Measurements from ENCODE around the gene PPP1R12C.
"Not testable (repeated sequence)": the region's sequence is repeated elsewhere in the genome, so short reads cannot be mapped to it uniquely, and the experiment has no call there.

PPP1R12C gene

DNA sequence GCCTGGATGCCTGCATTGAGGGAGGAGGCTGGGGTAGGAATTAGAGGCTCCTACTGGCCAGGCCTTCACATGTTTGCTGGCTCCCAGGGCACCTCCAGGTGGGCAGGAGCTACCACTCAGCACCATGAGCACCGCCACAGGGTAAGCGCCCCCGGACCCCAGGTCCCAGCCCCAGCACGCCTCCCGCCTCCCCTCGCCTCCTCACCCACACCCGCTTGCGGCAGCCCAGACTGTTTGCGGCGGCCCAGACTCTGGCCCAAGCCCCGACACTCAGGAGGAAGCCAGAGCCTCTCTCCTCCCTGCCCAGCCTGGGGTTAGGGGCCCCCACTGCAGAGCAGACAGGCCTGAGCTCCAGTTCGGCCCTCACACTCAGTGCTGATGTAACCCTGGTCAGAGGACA, 41.1 kb downstream of the PPP1R12C start:
- no peak for DNase-seq (ENCODE audit: low read depth)

DNA sequence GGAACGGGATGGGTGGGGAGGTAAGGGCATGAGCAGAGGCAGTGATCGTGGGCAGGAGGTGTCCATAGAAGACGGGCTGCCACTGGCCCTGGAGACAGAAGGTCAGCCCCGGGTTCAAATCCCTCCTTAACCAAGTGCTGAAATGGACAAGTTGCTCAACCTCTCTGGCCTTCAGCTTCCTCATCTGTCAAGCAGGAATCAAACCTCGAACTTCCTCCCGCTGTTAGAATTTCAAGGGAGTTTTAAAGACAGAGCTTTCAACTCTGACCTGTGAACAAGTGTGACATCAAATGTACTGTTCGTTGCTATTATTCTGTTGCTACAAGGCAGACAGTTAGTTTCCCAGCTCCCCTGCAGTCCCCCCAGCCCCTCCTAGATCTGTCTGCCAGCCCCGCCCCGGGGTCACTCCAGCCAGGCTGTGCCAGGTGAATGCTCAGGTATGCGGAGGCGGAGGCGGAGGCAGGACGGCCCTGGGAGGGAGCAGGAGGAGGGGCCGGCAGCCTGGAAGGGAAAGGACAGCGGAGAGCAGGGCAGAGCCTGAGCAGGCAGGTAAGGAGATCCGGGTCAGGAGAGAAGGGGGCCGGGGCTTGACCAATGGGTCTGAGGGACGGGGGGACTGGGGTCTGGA, 42.0 kb downstream of the PPP1R12C start, which contains the start of gene EPS8L1:
Gene EPS8L1 (plus strand): TSS at position 499 of the 628 bp plus-strand sequence. CDS start 576 bp downstream, outside the sequence.
- DNase-seq (ENCODE audit: low read depth) = no peak

DNA sequence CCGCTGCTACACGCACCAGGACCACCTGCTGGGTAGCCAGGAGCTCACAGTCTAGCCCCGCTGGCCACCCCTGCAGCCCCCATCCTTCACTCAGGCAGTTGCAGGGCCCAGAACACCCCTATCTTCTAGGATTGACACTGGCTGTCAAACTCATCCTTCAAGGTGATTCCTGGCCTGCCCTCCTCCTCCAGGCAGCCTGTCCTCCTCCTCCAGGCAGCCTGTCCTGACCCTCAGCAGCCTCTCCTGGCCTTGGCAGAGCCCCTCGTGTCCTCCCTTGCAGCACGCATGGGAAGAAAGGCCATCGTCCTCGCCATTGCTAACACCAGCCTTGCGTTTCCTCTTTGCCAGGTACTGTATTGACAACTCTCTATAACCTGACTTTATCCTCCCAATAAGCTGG, 45.5 kb downstream of the PPP1R12C start:
- no peak for DNase-seq (ENCODE audit: low read depth)

DNA sequence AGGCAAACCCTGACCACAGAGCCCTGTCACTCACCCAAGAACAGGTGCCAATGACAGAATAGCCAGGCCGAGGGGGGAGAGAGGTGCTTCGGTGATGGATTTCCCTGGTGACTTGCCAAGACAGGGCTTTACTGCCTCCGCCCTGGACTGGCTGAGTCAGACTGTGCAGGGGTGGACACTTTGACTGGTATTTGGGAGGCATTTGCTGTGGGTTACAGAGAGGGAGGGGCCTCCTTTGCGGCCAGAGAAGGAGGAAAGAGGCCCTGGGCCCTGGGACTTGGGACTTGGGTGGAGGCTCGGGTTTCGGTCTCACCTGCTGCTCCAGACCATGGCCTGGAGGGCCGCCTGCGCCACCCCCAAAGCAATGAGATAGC, 46.3 kb downstream of the PPP1R12C start:
- no peak for DNase-seq (ENCODE audit: low read depth)

DNA sequence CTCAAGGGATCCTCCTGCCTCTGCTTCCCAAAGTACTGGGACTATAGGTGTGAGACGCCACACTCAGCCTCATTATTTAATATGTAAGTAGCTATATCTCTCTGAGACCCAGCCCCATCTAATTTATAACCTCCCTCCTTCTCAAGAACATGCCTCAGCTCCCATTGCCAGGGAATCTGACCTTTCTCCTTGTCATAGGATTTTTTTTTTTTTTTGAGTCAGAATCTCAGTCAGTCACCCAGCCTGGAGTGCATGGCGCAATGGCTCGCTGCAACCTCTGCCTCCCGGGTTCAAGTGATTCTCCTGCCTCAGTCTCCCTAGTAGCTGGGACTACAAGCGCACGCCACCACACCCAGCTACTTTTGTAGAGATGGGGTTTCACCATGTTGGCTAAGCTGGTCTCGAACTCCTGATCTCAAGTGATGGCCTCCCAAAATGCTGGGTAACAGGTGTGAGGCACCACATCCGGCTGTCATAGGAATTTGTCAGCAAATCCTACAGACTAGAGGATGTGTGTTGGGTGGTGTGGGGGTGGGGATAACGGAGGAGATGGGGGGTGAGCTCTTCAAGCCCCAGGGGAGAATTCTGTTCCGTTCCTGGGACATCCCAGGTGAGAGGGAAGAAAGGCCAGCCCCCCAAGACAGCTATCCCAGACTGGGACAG, 46.8 kb downstream of the PPP1R12C start:
- DNase-seq (ENCODE audit: low read depth) = no peak

DNA sequence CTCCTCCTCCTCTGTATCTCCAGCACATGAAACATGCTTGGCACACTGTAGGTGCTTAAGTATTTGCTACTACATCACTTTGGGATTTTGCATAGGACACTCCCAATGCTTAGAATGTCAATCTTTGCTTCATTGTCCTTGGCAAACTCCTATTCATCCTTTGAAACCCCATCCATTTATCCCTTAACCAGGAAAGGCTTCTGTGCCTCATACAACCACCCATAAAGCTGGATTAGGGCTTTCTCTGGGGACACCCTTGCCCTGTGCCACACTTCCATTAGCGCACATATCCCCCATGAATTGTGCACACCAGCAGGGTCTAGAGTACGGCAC, 47.6 kb downstream of the PPP1R12C start:
- no peak for DNase-seq (ENCODE audit: low read depth)

DNA sequence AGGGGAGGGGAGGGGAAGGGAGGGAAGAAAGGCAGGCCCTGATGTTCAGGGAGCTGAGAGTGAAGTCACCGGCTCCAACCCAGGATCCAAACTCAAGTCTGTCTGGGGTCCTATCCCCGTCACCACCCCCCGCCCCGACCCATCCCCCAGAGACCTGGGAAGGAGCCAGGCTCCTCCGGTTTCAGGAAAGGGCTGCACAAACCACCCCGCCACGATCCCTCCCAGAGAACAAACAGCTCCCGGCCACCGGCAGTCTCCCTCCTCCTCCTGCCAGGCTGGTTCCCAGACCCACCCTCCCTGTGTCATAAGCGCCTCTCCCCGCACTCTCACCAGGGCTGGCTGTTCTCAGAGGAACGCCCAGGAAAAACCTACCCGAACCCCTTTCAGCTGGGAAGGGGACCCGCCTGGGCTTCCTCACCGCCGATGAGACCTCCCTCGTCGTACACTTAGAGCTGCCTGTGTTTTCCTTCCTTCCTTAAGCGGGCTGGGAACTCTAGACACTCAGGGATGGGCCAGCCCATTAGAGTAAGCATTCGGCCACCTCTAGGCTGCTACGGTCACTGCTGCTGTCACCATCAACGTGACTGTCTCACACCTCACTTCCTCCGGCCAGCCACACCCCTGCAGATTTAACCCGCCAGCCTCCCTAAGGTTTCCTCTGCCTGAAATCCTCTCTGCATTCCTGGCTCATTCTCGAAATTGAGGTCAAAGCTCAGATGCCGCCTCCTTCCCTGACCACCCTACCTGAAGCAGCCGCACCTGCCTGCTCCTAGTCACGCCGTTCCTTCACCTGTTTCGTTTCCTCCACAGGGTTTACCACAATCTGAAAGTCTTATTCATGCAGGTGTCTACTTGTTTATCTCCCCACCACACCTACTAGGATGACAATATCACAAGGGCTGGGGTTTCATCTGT, 48.2 kb downstream of the PPP1R12C start:
- no peak for DNase-seq (ENCODE audit: low read depth)

DNA sequence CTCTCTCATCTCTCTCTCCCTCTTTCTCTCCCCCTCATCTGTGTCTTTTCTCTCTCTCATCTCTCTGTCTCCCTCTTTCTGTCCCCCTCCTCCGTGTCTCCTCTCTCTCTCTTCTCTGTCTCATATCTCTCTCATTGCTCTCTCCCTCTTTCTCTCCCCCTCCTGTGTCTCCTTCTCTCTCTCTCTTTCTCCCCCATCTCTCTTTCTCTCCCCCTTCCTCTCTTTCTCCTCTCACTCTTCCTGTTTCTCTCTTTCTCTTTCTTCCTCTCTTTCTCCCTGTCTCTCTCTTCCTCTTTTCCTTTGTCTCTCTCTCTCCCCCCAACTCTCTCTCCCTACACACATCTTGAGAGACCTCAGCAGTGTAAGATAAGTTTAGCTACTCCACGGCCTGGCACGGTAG, 49.6 kb downstream of the PPP1R12C start:
- no peak for DNase-seq (ENCODE audit: low read depth)

DNA sequence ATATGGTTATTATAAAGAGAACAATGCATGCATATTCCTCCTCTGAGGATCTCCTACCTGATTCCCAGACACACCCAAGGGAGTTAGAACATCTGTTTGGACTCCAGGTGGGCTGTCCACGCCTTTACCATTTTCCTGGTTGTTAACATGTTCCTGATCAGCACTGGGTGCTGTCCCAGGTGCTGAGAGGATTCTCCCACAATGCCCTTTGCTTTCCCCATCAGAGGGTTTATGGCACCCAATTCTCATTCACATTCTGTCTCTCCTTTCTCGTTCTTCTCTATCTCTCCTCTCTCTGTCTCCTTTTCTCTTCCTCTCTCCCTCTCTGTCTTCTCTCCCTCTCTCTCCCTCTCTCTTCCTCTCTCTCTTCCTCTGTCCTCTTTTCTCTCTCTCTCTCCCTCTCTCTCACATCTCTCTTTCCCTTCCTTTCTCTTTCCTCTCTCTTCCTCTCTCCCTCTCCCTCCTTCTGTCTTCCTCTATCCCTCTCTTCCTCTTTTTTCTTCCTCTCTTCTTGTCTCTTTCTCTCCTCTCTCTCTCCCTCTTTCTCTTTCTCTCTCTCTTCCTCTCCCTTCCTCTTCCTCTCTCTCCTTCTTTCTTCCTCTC, 51.2 kb downstream of the PPP1R12C start:
- DNase-seq (ENCODE audit: low read depth) = no peak

DNA sequence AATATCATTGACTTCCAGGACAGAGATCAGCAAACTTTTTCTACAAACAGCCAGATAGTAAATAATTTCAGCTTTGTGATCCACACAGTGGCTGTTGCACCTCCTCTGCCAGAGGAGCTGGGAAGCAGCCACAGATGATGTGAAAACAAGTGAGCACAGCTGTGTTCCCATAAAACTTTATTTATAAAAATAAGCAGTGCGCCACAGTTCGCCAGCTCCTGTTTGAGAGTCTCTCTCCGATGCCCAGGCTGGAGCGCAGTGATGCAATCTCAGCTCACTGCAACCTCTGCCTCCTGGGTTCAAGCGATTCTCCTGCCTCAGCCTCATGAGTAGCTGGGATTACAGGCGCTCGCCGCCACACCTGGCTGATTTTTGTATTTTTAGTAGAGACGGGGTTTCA, 51.9 kb downstream of the PPP1R12C start:
- not testable (repeated sequence) for DNase-seq (ENCODE audit: low read depth)

DNA sequence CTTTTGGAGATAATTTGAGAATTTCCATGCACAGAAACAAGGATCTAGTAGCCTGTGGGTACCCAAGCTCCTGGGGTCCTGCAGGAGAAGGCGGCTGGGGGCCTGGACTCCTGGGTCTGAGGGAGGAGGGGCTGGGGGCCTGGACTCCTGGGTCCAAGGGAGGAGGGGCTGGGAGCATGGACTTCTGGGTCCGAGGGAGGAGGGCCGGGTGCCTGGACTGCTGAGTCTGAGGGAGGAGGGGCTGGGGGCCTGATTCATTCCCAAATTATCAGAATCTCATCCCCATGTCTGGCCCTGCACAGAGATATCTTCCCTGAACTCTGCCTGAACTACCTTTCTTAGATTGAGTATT, 54.0 kb downstream of the PPP1R12C start:
- DNase-seq (ENCODE audit: low read depth) = no peak

DNA sequence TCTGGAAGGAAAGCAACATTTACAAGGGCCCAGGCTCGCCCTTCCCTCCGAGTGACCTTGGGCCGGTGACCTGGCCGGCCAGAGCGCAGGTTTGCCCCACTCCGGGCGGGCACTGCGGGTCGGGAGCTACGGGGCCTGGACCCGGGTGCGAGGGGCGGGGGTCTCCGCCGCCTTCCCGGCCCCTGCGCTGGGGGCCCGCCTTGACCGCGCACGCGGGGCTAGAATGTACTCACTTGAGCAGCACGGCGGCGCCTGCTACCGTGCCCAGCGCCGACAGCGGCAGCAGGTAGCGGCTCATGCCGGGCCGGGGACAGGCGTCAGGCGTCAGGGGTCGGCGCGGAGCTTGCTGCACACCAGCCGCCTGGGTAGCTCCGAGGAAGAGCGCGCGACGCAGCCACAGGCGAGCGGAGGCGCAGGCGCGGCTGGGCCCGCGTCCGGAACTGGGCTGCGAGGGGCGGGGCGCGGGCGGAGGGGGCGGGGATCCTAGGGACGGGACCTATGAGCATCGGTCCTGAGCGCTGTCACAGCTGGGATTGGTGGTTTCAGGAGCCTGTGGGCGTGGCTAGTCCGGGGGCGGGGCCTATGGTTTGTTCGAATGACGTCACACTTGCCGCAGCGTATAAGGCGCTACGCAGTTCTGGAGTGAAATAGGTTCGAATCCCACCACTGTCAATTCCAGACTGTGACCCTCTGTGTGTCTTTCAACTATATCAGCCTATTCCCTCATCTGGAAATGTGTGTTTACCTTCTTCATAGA, 54.5 kb downstream of the PPP1R12C start, which contains the start of gene RDH13:
Gene RDH13 (minus strand): TSS at position 414 of the 757 bp plus-strand sequence. CDS start 116 bp downstream, at position 298.
- peak; percentile 99 for DNase-seq (ENCODE audit: low read depth)

DNA sequence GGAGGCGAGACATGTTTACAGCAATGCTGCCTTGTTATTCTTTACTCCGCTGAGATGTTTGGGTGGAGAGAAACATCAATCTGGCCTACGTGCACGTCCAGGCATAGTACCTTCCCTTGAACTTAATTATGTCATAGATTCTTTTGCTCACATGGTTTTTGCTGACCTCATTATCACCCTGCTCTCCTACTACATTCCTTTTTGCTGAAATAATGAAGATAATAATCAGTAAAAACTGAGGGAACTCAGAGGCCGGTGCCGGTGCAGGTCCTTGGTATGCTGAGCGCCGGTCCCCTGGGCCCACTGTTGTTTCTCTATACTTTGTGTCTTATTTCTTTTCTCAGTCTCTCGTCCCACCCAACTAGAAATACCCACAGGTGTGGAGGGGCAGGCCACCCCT, 57.1 kb downstream of the PPP1R12C start:
- DNase-seq (ENCODE audit: low read depth) = not testable (repeated sequence)

DNA sequence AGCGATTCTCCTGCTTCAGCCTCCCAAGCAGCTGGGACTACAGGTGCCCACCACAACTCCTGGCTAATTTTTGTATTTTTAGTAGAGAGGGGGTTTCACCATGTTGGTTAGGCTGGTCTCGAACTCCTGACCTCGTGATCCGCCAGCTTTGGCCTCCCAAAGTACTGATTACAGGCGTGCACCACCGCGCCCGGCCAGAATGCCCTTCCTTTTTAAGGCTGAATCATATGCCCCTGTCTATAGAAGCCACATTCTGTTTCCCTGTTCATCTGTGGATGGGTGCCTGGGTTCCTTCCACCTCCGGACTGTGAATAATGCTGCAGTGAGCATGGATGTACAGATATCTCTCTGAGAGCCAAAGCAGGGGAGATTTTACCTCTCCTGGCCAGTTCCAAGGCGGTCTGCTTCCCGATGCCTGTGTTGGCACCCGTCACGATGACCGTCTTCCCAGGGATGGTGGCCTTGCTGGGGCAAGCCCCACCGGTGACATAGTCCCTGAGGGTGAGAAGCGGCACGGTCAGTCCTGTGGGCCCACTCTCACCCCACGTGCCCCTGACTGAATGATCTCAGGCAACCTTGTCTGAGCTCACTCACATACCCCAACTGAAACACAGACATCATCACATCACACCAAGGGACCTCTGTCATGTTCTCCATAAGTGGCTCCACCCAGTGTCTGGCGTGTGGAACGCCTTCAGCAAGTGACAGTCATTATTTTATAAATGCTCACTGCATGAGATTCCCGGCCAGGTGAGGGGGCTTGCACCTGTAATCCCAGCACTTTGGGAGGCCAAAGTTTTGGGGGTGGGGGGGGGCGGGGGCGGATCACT, 58.4 kb downstream of the PPP1R12C start:
- no peak for DNase-seq (ENCODE audit: low read depth)

DNA sequence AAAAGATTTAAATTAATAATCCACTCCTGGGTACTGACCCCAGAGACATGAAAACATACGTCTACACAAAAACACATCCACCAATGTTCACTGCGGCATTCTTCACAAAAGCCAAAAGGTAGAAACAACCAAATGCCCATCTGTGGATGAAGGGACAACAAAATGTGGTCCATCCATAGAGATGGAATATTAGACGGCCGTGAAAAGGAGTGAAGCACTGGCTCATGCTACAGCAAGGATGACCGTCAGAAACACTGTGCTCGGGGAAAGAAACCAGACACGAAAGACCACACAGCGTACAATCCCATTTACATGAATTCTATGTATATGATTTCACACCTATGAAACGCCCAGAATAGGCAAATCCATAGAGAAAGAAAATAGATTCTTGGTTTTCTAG, 60.6 kb downstream of the PPP1R12C start:
- DNase-seq (ENCODE audit: low read depth) = no peak

DNA sequence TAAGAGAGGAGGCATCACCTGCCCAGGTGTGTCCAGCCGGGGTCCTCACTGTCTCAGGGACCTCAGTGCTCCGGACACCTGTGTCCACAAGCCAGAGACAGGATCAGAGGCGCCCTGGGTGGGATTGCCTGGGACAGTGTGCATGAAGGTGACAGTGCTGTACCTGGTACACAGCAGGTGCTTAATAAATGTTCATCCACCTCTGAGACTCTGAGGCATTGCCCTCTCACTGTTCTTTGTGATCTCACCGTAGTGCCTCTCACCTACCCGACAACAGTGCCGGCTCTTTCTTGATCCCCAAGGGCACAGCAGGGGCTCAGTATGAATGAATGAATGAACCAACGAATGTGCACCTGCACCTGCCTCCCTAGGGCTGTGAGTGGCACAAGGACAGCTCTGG, 63.7 kb downstream of the PPP1R12C start:
- no peak for DNase-seq (ENCODE audit: low read depth)

DNA sequence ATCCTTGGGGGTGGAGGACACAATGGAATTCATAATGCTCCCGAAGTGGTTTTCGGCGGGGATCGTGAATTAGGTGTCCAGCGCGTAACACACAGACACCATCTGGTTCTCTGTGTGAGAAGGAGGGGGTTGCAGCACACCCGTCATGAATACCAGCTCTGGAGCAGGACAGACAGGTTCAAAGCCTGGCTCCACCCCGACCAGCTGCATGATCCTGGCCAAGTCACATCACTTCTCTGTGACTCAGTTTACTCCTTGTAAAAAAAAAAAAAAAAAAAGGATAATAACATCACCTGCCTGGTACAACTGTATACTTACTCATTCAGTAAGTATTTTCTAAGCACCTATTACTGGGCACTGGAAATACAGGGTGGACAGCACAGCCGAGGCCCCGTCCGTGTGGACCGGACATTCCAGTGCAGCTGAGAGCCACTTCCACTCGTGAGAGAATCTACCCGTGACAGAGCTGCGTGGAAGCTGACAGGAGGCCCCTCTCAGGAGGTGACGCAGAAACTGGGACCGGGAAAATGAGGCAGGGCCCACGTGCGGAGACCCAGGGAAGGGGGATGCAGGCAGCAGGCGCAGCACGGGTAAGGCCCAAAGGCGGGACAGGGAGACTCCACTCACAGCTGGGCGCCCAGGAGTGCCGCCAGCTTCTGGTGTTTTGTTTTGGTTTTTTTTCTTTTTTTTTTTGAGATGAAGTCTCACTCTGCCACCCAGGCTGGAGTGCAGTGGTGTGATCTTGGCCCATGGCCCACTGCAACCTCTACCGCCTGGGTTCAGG, 66.5 kb downstream of the PPP1R12C start:
- DNase-seq (ENCODE audit: low read depth) = no peak

DNA sequence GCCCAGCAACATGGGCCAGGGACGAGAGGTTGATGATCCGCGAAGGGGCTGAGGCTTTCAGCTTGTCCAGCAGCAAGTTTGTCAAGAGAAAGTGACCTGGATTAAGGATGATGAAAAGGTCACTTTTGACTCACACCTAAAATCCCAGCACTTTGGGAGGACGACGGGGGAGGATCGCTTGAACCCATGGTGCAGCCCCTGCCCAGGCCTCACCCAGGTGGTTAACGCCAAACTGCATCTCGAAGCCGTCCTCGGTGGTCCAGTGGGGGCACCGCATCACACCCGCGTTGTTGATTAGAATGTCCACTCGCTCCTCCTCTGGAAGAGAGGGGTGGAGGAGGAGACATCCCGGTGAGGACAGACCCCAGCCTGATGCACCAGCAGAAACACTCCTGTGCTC, 69.0 kb downstream of the PPP1R12C start:
- DNase-seq (ENCODE audit: low read depth) = no peak

DNA sequence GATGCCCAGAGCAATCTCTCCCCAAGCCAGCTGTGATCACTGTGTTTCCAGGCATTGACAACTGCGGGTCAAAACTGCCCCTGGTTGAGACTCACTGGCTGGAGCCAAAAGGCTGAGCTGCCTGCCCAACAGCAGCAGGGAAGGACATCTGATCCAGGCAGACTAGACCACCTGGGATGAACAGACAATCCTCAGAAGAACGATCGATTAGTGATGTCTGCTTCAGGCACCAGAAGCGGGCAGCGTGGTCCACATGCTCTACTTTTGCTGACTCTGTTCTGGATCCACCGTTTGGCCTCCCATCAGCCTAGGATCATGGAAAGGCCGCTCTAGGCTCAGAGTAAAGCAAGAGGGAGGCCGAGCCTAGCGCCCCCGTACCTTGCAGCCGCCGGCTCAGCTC, 69.5 kb downstream of the PPP1R12C start:
- no peak for DNase-seq (ENCODE audit: low read depth)

DNA sequence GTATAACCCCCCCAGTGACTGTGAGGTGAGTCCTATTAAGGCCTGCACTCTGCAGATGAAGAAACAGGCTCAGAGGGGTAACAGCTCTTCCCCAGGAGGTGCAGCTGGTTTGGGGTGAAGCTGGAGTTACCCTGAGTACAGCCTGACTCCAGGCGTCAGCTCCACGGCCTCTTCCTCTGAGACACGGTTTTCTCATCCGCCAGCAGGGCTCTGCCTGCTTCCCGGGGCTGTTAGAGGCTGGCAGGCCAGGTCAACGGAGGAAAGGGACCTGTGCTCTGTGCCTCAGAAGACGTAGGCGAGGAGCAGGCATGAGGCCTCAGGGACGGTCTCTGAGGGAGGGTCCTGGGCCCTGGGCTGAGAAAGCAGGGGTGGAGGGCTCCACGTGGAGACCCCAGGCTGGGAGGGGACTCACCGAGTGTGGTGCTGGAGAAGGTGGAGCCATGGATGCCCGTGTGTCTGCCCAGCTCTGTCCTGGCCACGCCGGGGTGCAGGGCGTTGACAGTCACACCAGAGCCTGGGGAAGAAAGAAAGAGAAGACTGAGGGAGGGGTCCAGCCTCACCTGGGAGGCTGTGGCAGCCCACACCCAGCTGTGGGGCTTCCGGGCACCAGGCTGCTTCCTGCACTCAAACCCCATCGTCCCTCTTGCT, 70.3 kb downstream of the PPP1R12C start:
- DNase-seq (ENCODE audit: low read depth) = no peak

All from activated T-cell treated with anti-CD3 and anti-CD28 coated beads for 1 hour (primary cell).